ENCODE data around the gene MYL12B.
A peak's percentile ranks its signal among the peaks of the same experiment; 100 is the strongest.
"Not testable (repeated sequence)": the region's sequence is repeated elsewhere in the genome, so short reads cannot be mapped to it uniquely, and the experiment has no call there.

MYL12B gene

DNA sequence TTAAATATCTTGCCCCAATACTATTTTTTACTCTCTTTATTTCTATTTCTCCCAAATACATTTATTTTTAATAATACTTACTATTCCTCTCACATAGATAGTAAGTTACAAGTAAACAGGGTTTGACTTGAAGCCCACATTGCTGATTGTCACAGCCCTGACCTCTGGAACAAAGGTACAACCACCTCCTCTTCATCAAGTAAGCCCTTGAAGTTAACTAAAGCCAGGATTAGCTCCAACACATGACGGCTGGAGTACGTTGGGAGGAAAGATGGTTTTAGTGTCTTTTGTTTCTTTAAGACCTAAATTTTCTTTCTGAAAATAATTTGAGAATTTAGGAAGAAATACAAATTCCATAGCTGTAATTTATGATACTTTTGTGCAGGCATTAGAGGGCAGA, 43.1 kb upstream of the MYL12B start:
- ChIA-PET CTCF (interaction anchor here (0.8 kb wide), 1 partner anchor 1528 kb away, joined by 3 read pairs; no protein-coding TSS in a partner anchor), POLR2A (interaction anchor here (1.5 kb wide), 1 partner anchor 15 kb away, joined by 3 read pairs; no protein-coding TSS in a partner anchor)
- Histone ChIP-seq H3K36me3 (ENCODE audit: control insufficient read depth in 2 of 2, insufficient read depth in 1 of 2, low read length in 2 of 2) (no peaks in the 10 kb centered on the region), H3K4me3 (ENCODE audit: low read depth, low read length) (no peak overlapping the region), H3K27ac (ENCODE audit: extremely low read depth, low read depth, low read length) (no peak overlapping the region), H3K9me3 (ENCODE audit: control insufficient read depth, insufficient read depth, low read depth, low read length) (no peaks in the 10 kb centered on the region), H3K4me1 (ENCODE audit: control insufficient read depth, insufficient read depth, low read length) (peaks cover 7% of the 10 kb centered on the region)
- TF ChIP-seq YY2 (tag by site-specific recombination; IDR thresholded peaks at IDR 0.05), result no peak

DNA sequence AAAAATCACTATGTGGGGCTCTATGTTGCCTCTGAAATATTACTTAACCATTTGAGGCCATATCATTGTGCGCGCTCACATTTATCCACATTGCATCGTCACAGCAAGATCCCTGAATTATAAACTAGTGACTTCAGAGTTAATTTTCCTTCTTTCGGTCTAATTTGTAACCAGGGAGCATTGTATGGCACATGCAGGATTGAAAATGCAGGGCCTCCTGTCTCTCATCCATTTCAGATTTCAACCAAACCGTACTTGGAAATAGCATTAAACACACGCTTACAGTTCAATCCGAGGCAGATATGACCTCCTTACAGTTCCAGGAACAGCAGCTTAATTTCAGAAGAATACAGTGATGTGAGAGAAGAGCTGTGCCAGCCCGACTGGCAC, 42.7 kb upstream of the MYL12B start:
- Histone ChIP-seq H3K4me3 (ENCODE audit: low read depth, low read length) (no peak overlapping the region), H3K36me3 (ENCODE audit: control insufficient read depth in 2 of 2, insufficient read depth in 1 of 2, low read length in 2 of 2) (no peaks in the 10 kb centered on the region), H3K27ac (ENCODE audit: extremely low read depth, low read depth, low read length) (no peak overlapping the region; the same call in 1 of the 2 replicates), H3K9me3 (ENCODE audit: control insufficient read depth, insufficient read depth, low read depth, low read length) (no peaks in the 10 kb centered on the region), H3K4me1 (ENCODE audit: control insufficient read depth, insufficient read depth, low read length) (peaks cover 7% of the 10 kb centered on the region)
- CTCF ChIA-PET, result interaction anchor here (0.8 to 1.6 kb wide), 2 partner anchors 90 to 1528 kb away, joined by 3 read pairs; no protein-coding TSS in a partner anchor
- POLR2A ChIA-PET, result interaction anchor here (1.5 kb wide), 1 partner anchor 14 kb away, joined by 3 read pairs; no protein-coding TSS in a partner anchor
- no peak for TF ChIP-seq ZSCAN23 (tag by site-specific recombination; IDR thresholded peaks at IDR 0.05)
- no peak for TF ChIP-seq MYNN (tag by site-specific recombination; IDR thresholded peaks at IDR 0.05; ENCODE audit: borderline replicate concordance)
- no peak for TF ChIP-seq SP2 (tag by site-specific recombination; IDR thresholded peaks at IDR 0.05)
- TF ChIP-seq ZNF830 (tag by site-specific recombination; IDR thresholded peaks at IDR 0.05; ENCODE audit: low read depth), result no peak
- TF ChIP-seq ZNF510 (tag by site-specific recombination; IDR thresholded peaks at IDR 0.05; ENCODE audit: insufficient replicate concordance), result no peak
- no peak for TF ChIP-seq ZNF404 (tag by site-specific recombination; IDR thresholded peaks at IDR 0.05)
- TF ChIP-seq ZNF214 (tag by site-specific recombination; IDR thresholded peaks at IDR 0.05; ENCODE audit: borderline replicate concordance), result no peak
- TF ChIP-seq, protein P1, sequence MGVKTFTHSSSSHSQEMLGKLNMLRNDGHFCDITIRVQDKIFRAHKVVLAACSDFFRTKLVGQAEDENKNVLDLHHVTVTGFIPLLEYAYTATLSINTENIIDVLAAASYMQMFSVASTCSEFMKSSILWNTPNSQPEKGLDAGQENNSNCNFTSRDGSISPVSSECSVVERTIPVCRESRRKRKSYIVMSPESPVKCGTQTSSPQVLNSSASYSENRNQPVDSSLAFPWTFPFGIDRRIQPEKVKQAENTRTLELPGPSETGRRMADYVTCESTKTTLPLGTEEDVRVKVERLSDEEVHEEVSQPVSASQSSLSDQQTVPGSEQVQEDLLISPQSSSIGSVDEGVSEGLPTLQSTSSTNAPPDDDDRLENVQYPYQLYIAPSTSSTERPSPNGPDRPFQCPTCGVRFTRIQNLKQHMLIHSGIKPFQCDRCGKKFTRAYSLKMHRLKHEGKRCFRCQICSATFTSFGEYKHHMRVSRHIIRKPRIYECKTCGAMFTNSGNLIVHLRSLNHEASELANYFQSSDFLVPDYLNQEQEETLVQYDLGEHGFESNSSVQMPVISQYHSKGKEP (tag by site-specific recombination; IDR thresholded peaks at IDR 0.05), result no peak
- no peak for TF ChIP-seq ZNF433 (tag by site-specific recombination; IDR thresholded peaks at IDR 0.05; ENCODE audit: low read depth)
- no peak for TF ChIP-seq ZNF354C (tag by site-specific recombination; IDR thresholded peaks at IDR 0.05; ENCODE audit: borderline replicate concordance, low read depth)

DNA sequence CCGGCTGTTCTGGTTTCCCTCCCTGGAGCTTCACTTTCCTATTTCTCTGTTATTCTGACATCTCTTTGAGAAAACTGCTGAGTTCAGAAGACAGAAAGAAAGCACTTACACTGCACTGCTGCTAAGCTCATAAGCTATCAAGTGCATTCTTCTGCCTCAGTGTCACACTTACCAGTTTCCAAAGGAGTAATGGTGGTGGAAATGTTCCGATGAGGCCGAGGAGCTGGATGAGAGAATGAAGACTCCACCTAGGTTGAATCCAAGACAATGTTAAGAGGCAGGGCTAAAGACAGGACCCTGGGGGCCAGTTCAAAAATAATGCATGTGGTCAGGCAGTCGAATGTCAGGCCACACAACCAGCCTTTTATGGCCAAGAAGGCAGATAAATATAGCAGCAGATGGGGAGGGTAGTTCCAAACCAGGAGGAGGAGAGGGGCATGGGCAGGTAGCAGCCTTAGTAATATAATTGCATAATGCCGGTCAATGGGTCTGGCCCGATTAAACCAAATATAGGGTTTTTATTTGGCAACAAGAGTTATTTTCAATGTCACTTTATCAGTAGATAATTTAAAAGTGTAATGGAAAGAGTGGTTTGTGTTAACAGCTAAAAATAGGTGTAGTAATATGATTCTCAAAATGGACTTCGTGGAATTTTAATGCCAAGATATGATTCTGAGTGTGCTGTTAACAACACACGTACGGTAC, 42.1 kb upstream of the MYL12B start, which contains the start of gene MYOM1:
Gene MYOM1, minus strand, starts transcription at position 338 of the 705 bp plus-strand sequence. CDS start 4,745 bp downstream, outside the sequence.
- POLR2A ChIA-PET, result no interaction called here
- Histone ChIP-seq H3K9me3 (ENCODE audit: control insufficient read depth, insufficient read depth, low read depth, low read length) (no peaks in the 10 kb centered on the region), H3K4me1 (ENCODE audit: control insufficient read depth, insufficient read depth, low read length) (peaks cover 7% of the 10 kb centered on the region), H3K27ac (ENCODE audit: extremely low read depth, low read depth, low read length) (no peak within 1 kb of the TSS; the same call in 1 of the 2 replicates), H3K36me3 (ENCODE audit: control insufficient read depth in 2 of 2, insufficient read depth in 1 of 2, low read length in 2 of 2) (no peaks in the 10 kb centered on the region), H3K4me3 (ENCODE audit: low read depth, low read length) (no peak within 1 kb of the TSS)
- CTCF ChIA-PET, result interaction anchor here (0.6 to 1.6 kb wide), 3 partner anchors 91 to 1529 kb away, joined by 3 to 4 read pairs (median 3); no protein-coding TSS in a partner anchor
- TF ChIP-seq SCRT2 (tag by site-specific recombination; IDR thresholded peaks at IDR 0.05) (no peak), ZNF341 (tag by site-specific recombination; IDR thresholded peaks at IDR 0.05; ENCODE audit: low read depth) (peak; percentile 45)

DNA sequence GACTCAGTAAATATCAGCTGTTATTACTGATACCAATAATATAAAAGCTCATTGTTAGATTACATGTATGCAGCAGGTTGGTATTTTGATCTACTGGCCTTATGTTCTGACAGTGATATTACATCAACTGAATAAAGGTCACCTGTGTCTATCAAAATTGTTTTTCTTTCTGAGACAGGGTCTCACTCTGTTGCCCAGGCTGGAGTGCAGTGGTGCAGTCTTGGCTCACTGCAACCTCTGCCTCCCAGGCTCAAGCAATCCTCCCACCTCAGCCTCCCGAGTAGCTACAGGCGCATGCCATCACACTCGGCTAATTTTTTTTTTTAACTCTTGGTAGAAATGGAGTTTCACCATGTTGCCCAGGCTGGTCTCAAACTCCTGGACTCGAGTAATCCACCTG, 41.1 kb upstream of the MYL12B start:
- CTCF ChIA-PET, result interaction anchor here (1.6 kb wide), 1 partner anchor 92 kb away, joined by 3 read pairs; no protein-coding TSS in a partner anchor
- H3K9me3 ChIP-seq (ENCODE audit: control insufficient read depth, insufficient read depth, low read depth, low read length); H3K27ac ChIP-seq (ENCODE audit: extremely low read depth, low read depth, low read length); POLR2A ChIA-PET; H3K36me3 ChIP-seq (ENCODE audit: control insufficient read depth in 2 of 2, insufficient read depth in 1 of 2, low read length in 2 of 2); H3K4me1 ChIP-seq (ENCODE audit: control insufficient read depth, insufficient read depth, low read length); H3K4me3 ChIP-seq (ENCODE audit: low read depth, low read length): not testable (repeated sequence)

Data from HEK293 (cell line).